Endothelial cell (in vitro differentiated cells): ENCODE results near the gene WDR48. TPM values are rescaled to one million over a fixed set of nuclear protein-coding genes. Genes with fewer than 3 reads are reported as not detected.

Experiments used
- DNase-seq: peaks from one replicate; pipeline ENCODE4 v3.0.0; 2021; ENCODE audit warnings: low spot score
- H3K27ac Mint-ChIP-seq: one replicate; pipeline ENCODE4 v1.8.0; 2021; ENCODE audit warnings: mixed read lengths, inconsistent platforms; ENCODE audit not compliant: unreplicated experiment
- H3K27me3 Mint-ChIP-seq: one replicate; pipeline ENCODE4 v1.8.0; 2021; ENCODE audit warnings: mild to moderate bottlenecking, moderate library complexity, mixed read lengths, inconsistent platforms; ENCODE audit not compliant: unreplicated experiment
- H3K36me3 Mint-ChIP-seq: one replicate; pipeline ENCODE4 v1.8.0; 2021; ENCODE audit warnings: mild to moderate bottlenecking, low read depth, mixed read lengths, inconsistent platforms; ENCODE audit not compliant: unreplicated experiment
- H3K4me1 Mint-ChIP-seq: one replicate; pipeline ENCODE4 v1.8.0; 2021; ENCODE audit warnings: mild to moderate bottlenecking, mixed read lengths, inconsistent platforms; ENCODE audit not compliant: unreplicated experiment
- H3K4me3 Mint-ChIP-seq: one replicate; pipeline ENCODE4 v1.8.0; 2021; ENCODE audit warnings: mild to moderate bottlenecking, mixed read lengths, inconsistent platforms; ENCODE audit not compliant: unreplicated experiment
- H3K9me3 Mint-ChIP-seq: one replicate; pipeline ENCODE4 v1.8.0; 2021; ENCODE audit warnings: mixed read lengths, inconsistent platforms; ENCODE audit not compliant: unreplicated experiment
- CTCF ChIP-seq: fragments of 200-600 bp; sonication (generic); IDR thresholded peaks from one replicate; pipeline ENCODE4 v1.5.0; 2021; ENCODE audit warnings: antibody characterized with exemption; ENCODE audit not compliant: unreplicated experiment
- total RNA-seq: library from RNA; stranded (reverse); fragmentation: NEBNext Ultra II Directional; extraction: Animal tissue kit (Norgen Biotek cat#: 25700); gene quantifications from one replicate; pipeline ENCODE4 v1.2.1, GENCODE V29; 2021; ENCODE audit not compliant: unreplicated experiment

The WDR48 gene
- total RNA-seq, 1 donor from 2014 or later: 33.4 TPM

- no peaks in the 10 kb centered on the region for H3K9me3 Mint-ChIP-seq
- H3K36me3 Mint-ChIP-seq: peaks cover 44% of the 10 kb centered on the region
- H3K27ac Mint-ChIP-seq: peak overlapping the region; percentile 91
- H3K4me3 Mint-ChIP-seq: peak overlapping the region; percentile 99
- no peak for TF ChIP-seq CTCF
- DNase-seq: no peak
- H3K27me3 Mint-ChIP-seq: peaks cover 32% of the 10 kb centered on the region
- H3K4me1 Mint-ChIP-seq: peaks cover 65% of the 10 kb centered on the region
These were observed 53.9 kb downstream of the WDR48 start for GRCh38 chr3:39105687-39106063.

- H3K4me3 Mint-ChIP-seq: peak overlapping the region; percentile 99
- H3K36me3 Mint-ChIP-seq: peaks cover 41% of the 10 kb centered on the region
- H3K9me3 Mint-ChIP-seq: no peaks in the 10 kb centered on the region
- H3K27me3 Mint-ChIP-seq: peaks cover 32% of the 10 kb centered on the region
- no peak for TF ChIP-seq CTCF
- no peak for DNase-seq
- H3K27ac Mint-ChIP-seq: peak overlapping the region; percentile 91
- peaks cover 65% of the 10 kb centered on the region for H3K4me1 Mint-ChIP-seq
These were observed 54.5 kb downstream of the WDR48 start for GRCh38 chr3:39106281-39106811.

- H3K4me3 Mint-ChIP-seq: peak overlapping the region; percentile 99
- TF ChIP-seq CTCF: no peak
- H3K27ac Mint-ChIP-seq: peak overlapping the region; percentile 91
- peaks cover 64% of the 10 kb centered on the region for H3K4me1 Mint-ChIP-seq
- peaks cover 32% of the 10 kb centered on the region for H3K27me3 Mint-ChIP-seq
- no peaks in the 10 kb centered on the region for H3K9me3 Mint-ChIP-seq
- H3K36me3 Mint-ChIP-seq: peaks cover 40% of the 10 kb centered on the region
- peak; percentile 68 for DNase-seq
These were observed 55.1 kb downstream of the WDR48 start for GRCh38 chr3:39106851-39107387.

- DNase-seq: peak; percentile 77
- no peak for TF ChIP-seq CTCF
- peaks cover 32% of the 10 kb centered on the region for H3K27me3 Mint-ChIP-seq
- no peaks in the 10 kb centered on the region for H3K9me3 Mint-ChIP-seq
- peak within 1 kb of the TSS; percentile 99 for H3K4me3 Mint-ChIP-seq
- H3K4me1 Mint-ChIP-seq: peaks cover 58% of the 10 kb centered on the region
- H3K27ac Mint-ChIP-seq: peak within 1 kb of the TSS; percentile 98
- peaks cover 34% of the 10 kb centered on the region for H3K36me3 Mint-ChIP-seq
These were observed 55.8 kb downstream of the WDR48 start, which contains the start of the genes GORASP1 and TTC21A for GRCh38 chr3:39107388-39108199. TSS of gene GORASP1 (minus strand) at chr3:39107627. CDS start at chr3:39107541, 86 bp downstream. TSS of gene TTC21A (plus strand) at chr3:39107680. CDS start at chr3:39107838, 158 bp downstream.
